IPS-15b (cell line): ENCODE data around the gene PLCB1.

Experiments used
- H3K27me3 ChIP-seq: one replicate; pipeline ENCODE4 v1.6.1; 2013; ENCODE audit warnings: low read length; ENCODE audit not compliant: control insufficient read depth, insufficient read depth
- H3K36me3 ChIP-seq: one replicate; pipeline ENCODE4 v1.6.1; 2013; ENCODE audit warnings: low read length; ENCODE audit not compliant: control insufficient read depth, insufficient read depth
- H3K4me1 ChIP-seq: one replicate; pipeline ENCODE4 v1.6.1; 2013; ENCODE audit warnings: mild to moderate bottlenecking, low read length; ENCODE audit not compliant: control insufficient read depth, insufficient read depth
- H3K4me3 ChIP-seq: one replicate; pipeline ENCODE4 v1.5.1; 2013; ENCODE audit warnings: low read depth, low read length
- H3K9ac ChIP-seq: one replicate; pipeline ENCODE4 v1.6.1; 2013; ENCODE audit warnings: low read depth, mild to moderate bottlenecking, low read length
- H3K9me3 ChIP-seq: one replicate; pipeline ENCODE4 v1.6.1; 2013; ENCODE audit warnings: mild to moderate bottlenecking, low read length; ENCODE audit not compliant: control insufficient read depth, insufficient read depth

Gene PLCB1

GRCh38 chr20:8356806-8357205 lies 224.7 kb downstream of the PLCB1 start:
- H3K4me1 ChIP-seq: peaks cover 18% of the 10 kb centered on the region
- no peaks in the 10 kb centered on the region for H3K27me3 ChIP-seq
- no peaks in the 10 kb centered on the region for H3K9me3 ChIP-seq
- no peak overlapping the region for H3K9ac ChIP-seq
- no peak overlapping the region for H3K4me3 ChIP-seq
- H3K36me3 ChIP-seq: no peaks in the 10 kb centered on the region

- no peak overlapping the region for H3K4me3 ChIP-seq
- no peaks in the 10 kb centered on the region for H3K9me3 ChIP-seq
- no peak overlapping the region for H3K9ac ChIP-seq
- H3K27me3 ChIP-seq: no peaks in the 10 kb centered on the region
- peaks cover 16% of the 10 kb centered on the region for H3K4me1 ChIP-seq
- H3K36me3 ChIP-seq: no peaks in the 10 kb centered on the region
Observed at GRCh38 chr20:8357703-8358102, 225.6 kb downstream of the PLCB1 start.

GRCh38 chr20:8360035-8360434 lies 228.0 kb downstream of the PLCB1 start:
- no peaks in the 10 kb centered on the region for H3K27me3 ChIP-seq
- no peak overlapping the region for H3K4me3 ChIP-seq
- peaks cover 16% of the 10 kb centered on the region for H3K4me1 ChIP-seq
- H3K9me3 ChIP-seq: no peaks in the 10 kb centered on the region
- no peak overlapping the region for H3K9ac ChIP-seq
- no peaks in the 10 kb centered on the region for H3K36me3 ChIP-seq

GRCh38 chr20:8361006-8361652 lies 229.1 kb downstream of the PLCB1 start:
- Histone ChIP-seq H3K4me1 (peaks cover 16% of the 10 kb centered on the region), H3K36me3 (no peaks in the 10 kb centered on the region), H3K9me3 (no peaks in the 10 kb centered on the region), H3K4me3 (no peak overlapping the region), H3K9ac (no peak overlapping the region), H3K27me3 (no peaks in the 10 kb centered on the region)

GRCh38 chr20:8361779-8362178 lies 229.7 kb downstream of the PLCB1 start:
- Histone ChIP-seq H3K9me3 (no peaks in the 10 kb centered on the region), H3K36me3 (no peaks in the 10 kb centered on the region), H3K27me3 (no peaks in the 10 kb centered on the region), H3K9ac (no peak overlapping the region), H3K4me3 (no peak overlapping the region), H3K4me1 (peaks cover 16% of the 10 kb centered on the region)

- H3K4me3 ChIP-seq: no peak overlapping the region
- H3K9me3 ChIP-seq: no peaks in the 10 kb centered on the region
- peaks cover 16% of the 10 kb centered on the region for H3K4me1 ChIP-seq
- H3K9ac ChIP-seq: no peak overlapping the region
- H3K27me3 ChIP-seq: no peaks in the 10 kb centered on the region
- H3K36me3 ChIP-seq: no peaks in the 10 kb centered on the region
Observed at GRCh38 chr20:8362457-8362856, 230.4 kb downstream of the PLCB1 start.

- Histone ChIP-seq H3K4me1 (peaks cover 16% of the 10 kb centered on the region), H3K9ac (no peak overlapping the region), H3K27me3 (no peaks in the 10 kb centered on the region), H3K4me3 (no peak overlapping the region), H3K9me3 (no peaks in the 10 kb centered on the region), H3K36me3 (no peaks in the 10 kb centered on the region)
Observed at GRCh38 chr20:8363970-8364733, 232.1 kb downstream of the PLCB1 start.

GRCh38 chr20:8364734-8365078 lies 232.6 kb downstream of the PLCB1 start:
- H3K4me1 ChIP-seq: peaks cover 15% of the 10 kb centered on the region
- no peak overlapping the region for H3K4me3 ChIP-seq
- no peaks in the 10 kb centered on the region for H3K36me3 ChIP-seq
- no peak overlapping the region for H3K9ac ChIP-seq
- H3K9me3 ChIP-seq: no peaks in the 10 kb centered on the region
- no peaks in the 10 kb centered on the region for H3K27me3 ChIP-seq

GRCh38 chr20:8365634-8366033 lies 233.6 kb downstream of the PLCB1 start:
- Histone ChIP-seq H3K9me3 (no peaks in the 10 kb centered on the region), H3K4me3 (no peak overlapping the region), H3K36me3 (no peaks in the 10 kb centered on the region), H3K9ac (no peak overlapping the region), H3K27me3 (no peaks in the 10 kb centered on the region), H3K4me1 (peaks cover 6% of the 10 kb centered on the region)

- no peaks in the 10 kb centered on the region for H3K4me1 ChIP-seq
- H3K4me3 ChIP-seq: no peak overlapping the region
- H3K9ac ChIP-seq: no peak overlapping the region
- no peaks in the 10 kb centered on the region for H3K9me3 ChIP-seq
- H3K27me3 ChIP-seq: no peaks in the 10 kb centered on the region
- H3K36me3 ChIP-seq: no peaks in the 10 kb centered on the region
Observed at GRCh38 chr20:8366303-8366923, 234.3 kb downstream of the PLCB1 start.

- Histone ChIP-seq H3K27me3 (no peaks in the 10 kb centered on the region), H3K9ac (no peak overlapping the region), H3K4me1 (no peaks in the 10 kb centered on the region), H3K9me3 (no peaks in the 10 kb centered on the region), H3K36me3 (no peaks in the 10 kb centered on the region), H3K4me3 (no peak overlapping the region)
Observed at GRCh38 chr20:8367689-8368088, 235.6 kb downstream of the PLCB1 start.

- Histone ChIP-seq H3K9me3 (no peaks in the 10 kb centered on the region), H3K36me3 (no peaks in the 10 kb centered on the region), H3K4me1 (no peaks in the 10 kb centered on the region), H3K27me3 (no peaks in the 10 kb centered on the region), H3K4me3 (no peak overlapping the region), H3K9ac (no peak overlapping the region)
Observed at GRCh38 chr20:8368670-8369069, 236.6 kb downstream of the PLCB1 start.
